Adrenal gland (tissue), 5 donors: ENCODE data around the gene LRBA.

Experiments used
- POLR2A ChIP-seq, 2 donors: fragments of 450-650 bp; IDR thresholded peaks; one replicate each; pipeline ENCODE4 v1.6.1; 2017; ENCODE audit warnings: antibody characterized with exemption in 2 of 2, mild to moderate bottlenecking in 2 of 2, moderate library complexity in 1 of 2
- TF ChIP-seq, protein P1 (sequence below), 6 experiments: fragments of 450-650 bp in 4 of 6; fragments of 200-600 bp in 2 of 6; sonication (generic) in 1 of 6; IDR thresholded peaks; 1 replicate in 5 of 6; 2 replicates in 1 of 6; pipeline versions ENCODE4 v1.5.1 to v1.8.0; 2016 to 2021; ENCODE audit warnings: antibody characterized with exemption in 6 of 6, mild to moderate bottlenecking in 2 of 6, moderate library complexity in 1 of 6
- donor health status: DM: no; HTN: no; CAD: no.

DNA sequence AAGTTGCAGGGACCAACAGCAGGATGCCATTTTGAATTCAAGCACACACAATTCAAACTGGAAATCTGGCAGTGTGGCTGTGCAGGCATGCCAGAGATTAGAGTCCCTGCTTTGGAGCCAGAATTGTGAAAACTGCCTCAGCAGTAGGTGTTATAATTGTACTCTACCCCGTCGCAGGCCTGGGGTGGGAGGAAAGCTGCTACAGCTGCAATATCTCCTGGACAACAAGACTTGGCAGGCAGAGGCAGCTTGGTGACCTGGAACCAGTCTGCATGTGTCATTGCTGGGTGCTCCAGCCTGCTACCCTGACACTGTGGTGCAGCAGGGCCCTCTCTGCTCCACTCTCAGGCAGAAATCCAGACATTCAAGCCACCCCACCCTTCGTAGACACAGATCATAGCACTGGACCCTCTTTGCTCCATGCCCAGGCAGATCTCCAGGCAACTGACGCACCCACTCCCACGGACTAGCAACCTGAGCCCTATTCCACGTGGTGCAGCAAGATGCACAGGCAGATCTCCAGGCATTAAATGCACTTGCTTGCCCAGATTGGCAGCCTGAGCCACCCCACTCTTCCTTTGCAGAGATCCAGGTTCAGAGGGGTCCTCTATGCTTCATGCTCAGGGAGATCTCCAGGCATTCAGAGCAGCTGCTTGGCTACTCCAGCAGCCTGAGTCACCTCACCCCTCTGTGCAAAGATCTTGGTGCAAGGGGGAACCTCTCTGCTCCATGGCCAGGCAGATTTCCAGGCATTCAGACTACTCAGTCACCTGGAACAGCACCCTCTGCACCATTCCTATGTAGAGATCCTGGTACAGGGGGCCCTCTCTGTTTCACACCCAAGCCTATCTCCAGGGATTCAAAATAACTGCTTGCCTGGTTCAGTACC is 140.5 kb downstream of the LRBA start:
- TF ChIP-seq POLR2A (IDR thresholded peaks at IDR 0.05) = no peak
- TF ChIP-seq, protein P1, sequence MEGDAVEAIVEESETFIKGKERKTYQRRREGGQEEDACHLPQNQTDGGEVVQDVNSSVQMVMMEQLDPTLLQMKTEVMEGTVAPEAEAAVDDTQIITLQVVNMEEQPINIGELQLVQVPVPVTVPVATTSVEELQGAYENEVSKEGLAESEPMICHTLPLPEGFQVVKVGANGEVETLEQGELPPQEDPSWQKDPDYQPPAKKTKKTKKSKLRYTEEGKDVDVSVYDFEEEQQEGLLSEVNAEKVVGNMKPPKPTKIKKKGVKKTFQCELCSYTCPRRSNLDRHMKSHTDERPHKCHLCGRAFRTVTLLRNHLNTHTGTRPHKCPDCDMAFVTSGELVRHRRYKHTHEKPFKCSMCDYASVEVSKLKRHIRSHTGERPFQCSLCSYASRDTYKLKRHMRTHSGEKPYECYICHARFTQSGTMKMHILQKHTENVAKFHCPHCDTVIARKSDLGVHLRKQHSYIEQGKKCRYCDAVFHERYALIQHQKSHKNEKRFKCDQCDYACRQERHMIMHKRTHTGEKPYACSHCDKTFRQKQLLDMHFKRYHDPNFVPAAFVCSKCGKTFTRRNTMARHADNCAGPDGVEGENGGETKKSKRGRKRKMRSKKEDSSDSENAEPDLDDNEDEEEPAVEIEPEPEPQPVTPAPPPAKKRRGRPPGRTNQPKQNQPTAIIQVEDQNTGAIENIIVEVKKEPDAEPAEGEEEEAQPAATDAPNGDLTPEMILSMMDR (IDR thresholded peaks at IDR 0.05) = no peak
